Right ventricle myocardium superior (tissue), 1 donor: ENCODE measurements around the gene TTC28. TPM values are rescaled to one million over a fixed set of nuclear protein-coding genes. Genes with fewer than 3 reads are reported as not detected.
"Not testable (repeated sequence)": the region's sequence is repeated elsewhere in the genome, so short reads cannot be mapped to it uniquely, and the experiment has no call there.

Experiments
- ATAC-seq: fragments of 200-7000 bp; cut with Tn5 transposase; one replicate; pipeline ENCODE4 v1.9.1; 2020; ENCODE audit warnings: mild to moderate bottlenecking; ENCODE audit not compliant: poor library complexity
- DNase-seq: peaks from one replicate; pipeline ENCODE4 v3.0.0-alpha.2; 2020
- intact Hi-C: fragments of 100-400 bp; cut with DNase I; formaldehyde crosslinking; loops from one replicate; pipeline ENCODE4 v1.11.2; 2022
- total RNA-seq: library from RNA; stranded (reverse); fragmentation: NEBNext Ultra II Directional; extraction: Animal tissue kit (Norgen Biotek cat#: 25700); gene quantifications from one replicate; pipeline ENCODE4 v1.2.1, GENCODE V29; 2021
- donor health status: DM: no; HTN: yes; CAD: no; lungs with severe emphysema.

Gene TTC28
- total RNA-seq, 1 donor from 2014 or later: 12.2 TPM

GRCh38 chr22:28245579-28246224 is 433.9 kb downstream of the TTC28 start:
- no peak for ATAC-seq
- intact Hi-C loops: loop anchor here (10.0 kb wide), 1 partner anchor 171 kb away; no protein-coding TSS in a partner anchor
- DNase-seq: no peak

DNA sequence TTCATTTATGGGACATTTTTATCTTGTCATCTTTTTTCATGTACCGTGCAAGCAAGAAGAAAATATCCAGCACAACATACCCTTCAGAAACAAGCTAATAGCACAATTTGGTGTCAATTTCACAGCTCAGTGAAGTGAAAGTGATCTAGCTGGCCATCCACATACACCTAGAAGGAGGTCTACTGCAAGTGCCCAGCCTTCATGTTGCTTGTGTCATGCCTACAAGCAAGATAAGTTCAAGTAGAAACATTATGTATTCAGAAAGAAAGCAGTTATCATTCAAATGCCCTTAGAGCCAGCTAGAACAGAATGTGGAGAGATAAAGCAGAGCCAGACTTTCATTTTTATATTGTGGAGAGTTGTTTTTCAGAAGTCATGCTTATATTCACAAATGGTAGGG is 434.9 kb downstream of the TTC28 start:
- intact Hi-C loops: loop anchor here (10.0 kb wide), 1 partner anchor 170 kb away; no protein-coding TSS in a partner anchor
- no peak for DNase-seq
- ATAC-seq: peak; percentile 69

DNA sequence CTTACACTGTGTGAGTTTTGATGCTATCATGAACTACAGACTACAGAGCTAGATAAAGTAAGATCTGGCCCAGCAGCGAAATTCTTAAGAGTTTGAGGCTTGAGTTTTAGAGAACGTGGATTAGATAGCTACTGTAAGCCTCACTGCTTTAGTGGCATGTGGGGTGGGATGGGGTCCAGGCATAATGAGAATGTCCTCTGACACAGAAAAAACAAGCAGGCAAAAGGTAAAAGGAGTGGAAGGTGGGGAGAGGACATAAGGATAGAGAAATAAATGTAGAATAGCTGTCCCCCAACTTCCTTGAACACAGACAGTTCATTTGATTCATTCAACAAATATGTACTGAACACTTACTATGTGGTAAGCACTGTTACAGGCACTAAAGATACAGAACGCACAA is 436.1 kb downstream of the TTC28 start:
- intact Hi-C loops: loop anchor here (10.0 kb wide), 1 partner anchor 169 kb away; no protein-coding TSS in a partner anchor
- ATAC-seq (no peak), DNase-seq (no peak)

DNA sequence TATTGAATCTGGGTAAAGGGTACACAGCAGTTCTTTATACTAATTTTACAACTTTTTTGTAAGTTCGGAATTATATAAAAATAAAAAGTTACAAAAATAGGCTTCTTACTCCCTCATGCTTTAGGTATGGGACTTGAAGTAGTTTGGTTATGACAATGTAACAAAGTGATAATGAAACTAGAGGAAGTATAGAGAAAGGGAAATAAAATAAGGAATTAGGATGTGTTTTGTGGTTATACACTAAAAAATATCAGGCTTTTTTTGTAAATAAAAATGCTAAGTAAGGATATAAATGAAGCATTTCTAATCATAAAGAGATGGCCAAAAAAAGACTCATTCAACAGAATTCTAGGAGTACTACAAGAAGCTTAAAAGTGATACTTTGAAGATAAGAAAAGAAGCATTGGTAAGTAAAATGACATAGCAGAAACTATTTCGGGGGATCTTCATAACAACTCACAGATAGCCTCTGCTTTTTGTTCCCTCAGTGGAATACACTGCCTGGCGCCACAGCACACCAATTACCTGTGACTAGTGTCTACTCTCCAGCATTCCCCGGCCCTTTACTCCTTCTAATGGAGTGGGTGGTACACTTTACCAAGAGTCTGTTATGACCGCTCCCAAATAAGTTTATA is 437.9 kb downstream of the TTC28 start:
- intact Hi-C loops: loop anchor here (10.0 kb wide), 1 partner anchor 167 kb away; no protein-coding TSS in a partner anchor
- no peak for DNase-seq
- ATAC-seq: no peak

DNA sequence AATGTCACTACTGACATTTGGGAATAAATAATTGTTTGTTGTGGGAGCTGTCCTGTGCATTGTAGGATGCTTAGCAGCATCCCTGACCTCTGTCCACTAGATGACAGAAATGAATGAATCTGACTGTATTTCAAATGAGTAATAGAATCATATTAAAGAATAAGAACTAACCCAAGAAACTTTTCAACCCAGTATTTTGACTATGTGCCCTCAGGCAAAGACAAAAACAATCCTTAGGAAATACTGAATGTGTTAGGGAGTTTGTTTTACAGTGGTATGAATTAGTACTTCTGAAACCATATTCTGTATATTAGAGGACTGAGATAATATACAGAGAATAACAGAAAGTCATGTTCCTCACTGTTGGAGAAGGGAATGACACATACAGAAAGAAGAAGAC is 439.7 kb downstream of the TTC28 start:
- ATAC-seq (no peak), DNase-seq (no peak)
- intact Hi-C loops: loop anchor here (10.0 kb wide), 1 partner anchor 165 kb away; no protein-coding TSS in a partner anchor

DNA sequence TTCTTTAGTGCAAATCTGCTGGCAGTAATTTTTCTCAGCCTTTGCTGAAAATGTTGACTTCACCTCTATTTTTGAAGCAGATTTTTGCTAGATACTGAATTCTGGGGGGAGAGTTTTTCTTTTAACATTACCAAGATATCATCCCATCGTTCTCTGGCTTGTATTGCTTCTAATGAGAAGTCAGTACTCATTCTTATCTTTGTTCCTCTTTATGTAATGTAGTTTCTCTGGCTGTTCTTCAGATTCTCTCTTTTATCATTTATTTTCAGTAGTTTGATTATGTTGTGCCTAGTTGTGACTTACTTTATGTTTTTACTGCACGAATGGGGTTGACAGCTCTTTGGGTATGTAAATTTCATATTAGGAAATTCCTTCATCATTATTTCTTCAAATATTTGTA is 441.9 kb downstream of the TTC28 start:
- ATAC-seq (no peak), DNase-seq (no peak)
- intact Hi-C loops: no loop called here

DNA sequence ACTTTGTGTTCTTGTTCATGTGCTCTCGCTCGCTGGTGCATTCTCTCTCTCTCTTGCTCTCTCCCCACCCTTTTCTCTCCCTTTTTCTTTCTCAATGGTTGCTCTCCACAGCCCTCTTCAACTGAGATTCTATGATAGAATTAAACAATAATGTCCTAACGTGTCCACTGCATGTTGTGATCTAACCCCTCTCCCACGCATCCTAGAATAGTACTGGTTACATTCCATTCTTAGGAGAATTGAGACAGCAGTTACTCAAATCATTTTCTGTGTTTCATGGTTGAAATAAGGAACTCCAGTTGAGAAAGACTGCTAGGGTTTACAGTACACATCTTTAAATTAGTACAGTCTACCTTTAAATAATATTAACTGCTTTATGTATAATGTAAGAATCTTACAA is 442.5 kb downstream of the TTC28 start:
- DNase-seq (no peak), ATAC-seq (no peak)
- intact Hi-C loops: no loop called here

- intact Hi-C loops: no loop called here
- ATAC-seq: no peak
Measured at GRCh38 chr22:28232204-28232603, 447.4 kb downstream of the TTC28 start.

DNA sequence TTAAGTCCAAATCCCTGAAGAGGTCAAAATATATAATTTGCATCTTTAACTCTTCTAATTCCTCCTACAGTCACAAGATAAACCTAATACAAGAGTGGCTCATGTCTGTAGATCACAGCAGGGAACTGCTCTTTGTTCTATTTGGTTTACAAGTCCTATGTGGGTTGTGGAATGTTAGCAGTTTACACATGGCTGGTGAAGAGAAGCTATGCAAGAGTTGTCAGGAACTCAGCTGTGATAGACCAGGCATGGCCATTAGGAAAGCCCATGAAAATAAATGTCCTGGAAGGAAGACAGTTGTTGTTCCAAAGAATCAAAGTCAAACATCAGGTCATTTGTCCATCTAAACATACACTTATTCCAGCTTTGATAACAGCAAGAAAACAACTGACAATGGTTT is 448.2 kb downstream of the TTC28 start:
- no peak for ATAC-seq
- intact Hi-C loops: no loop called here

More at GRCh38 chr22:28232204-28232603, 447.4 kb downstream of the TTC28 start:
- DNase-seq: no peak

GRCh38 chr22:28230671-28231070 is 449.0 kb downstream of the TTC28 start:
- DNase-seq (no peak), ATAC-seq (peak; percentile 71)
- intact Hi-C loops: no loop called here

More for the DNA sequence above, 448.2 kb downstream of the TTC28 start:
- no peak for DNase-seq

- no peak for DNase-seq
- intact Hi-C loops: no loop called here
- ATAC-seq: no peak
Measured at GRCh38 chr22:28229566-28230485, 449.8 kb downstream of the TTC28 start.

GRCh38 chr22:28223826-28224225 is 455.8 kb downstream of the TTC28 start:
- intact Hi-C loops: no loop called here
- DNase-seq (no peak), ATAC-seq (no peak)

- intact Hi-C loops: no loop called here
- DNase-seq: no peak
- ATAC-seq: no peak
Measured at GRCh38 chr22:28222976-28223745, 456.5 kb downstream of the TTC28 start.

DNA sequence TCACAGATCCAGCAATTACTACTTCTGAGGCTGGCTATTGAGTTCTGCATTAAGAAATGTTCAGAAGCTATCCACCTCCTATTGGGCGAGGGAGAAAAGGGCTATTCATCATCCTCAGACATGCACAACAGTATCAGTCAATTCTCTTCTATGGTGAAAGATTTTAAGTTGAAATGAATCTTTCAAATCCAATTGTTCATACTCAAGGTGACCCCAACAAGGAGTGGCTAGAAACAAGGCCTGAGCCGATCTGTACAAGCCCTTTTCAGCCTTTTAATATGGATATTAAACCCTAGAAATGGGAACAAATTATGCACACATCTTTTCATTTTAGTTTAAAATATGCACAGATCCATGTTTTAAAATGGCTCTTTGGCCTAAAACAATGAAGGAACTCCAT is 457.1 kb downstream of the TTC28 start:
- DNase-seq (no peak), ATAC-seq (no peak)
- intact Hi-C loops: no loop called here

DNA sequence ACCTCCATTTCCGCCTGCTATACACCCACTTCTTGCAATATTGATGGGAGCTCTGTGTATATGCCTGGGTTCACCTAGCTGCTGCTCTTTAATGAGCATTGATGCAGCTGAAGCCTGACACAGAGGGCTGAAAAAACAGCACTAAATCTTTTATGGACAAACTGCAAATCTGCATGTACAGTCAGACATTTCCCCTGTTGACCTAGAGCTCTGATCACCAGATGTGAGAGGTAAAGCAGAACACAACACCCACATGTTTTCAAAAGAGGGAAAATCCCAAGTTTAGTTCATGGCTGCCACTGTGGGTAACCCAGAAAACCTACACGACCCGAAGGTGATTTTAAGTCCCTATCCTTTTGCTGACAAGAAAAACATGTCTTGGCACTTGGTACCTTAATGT is 457.6 kb downstream of the TTC28 start:
- DNase-seq (no peak), ATAC-seq (no peak)
- intact Hi-C loops: no loop called here

DNA sequence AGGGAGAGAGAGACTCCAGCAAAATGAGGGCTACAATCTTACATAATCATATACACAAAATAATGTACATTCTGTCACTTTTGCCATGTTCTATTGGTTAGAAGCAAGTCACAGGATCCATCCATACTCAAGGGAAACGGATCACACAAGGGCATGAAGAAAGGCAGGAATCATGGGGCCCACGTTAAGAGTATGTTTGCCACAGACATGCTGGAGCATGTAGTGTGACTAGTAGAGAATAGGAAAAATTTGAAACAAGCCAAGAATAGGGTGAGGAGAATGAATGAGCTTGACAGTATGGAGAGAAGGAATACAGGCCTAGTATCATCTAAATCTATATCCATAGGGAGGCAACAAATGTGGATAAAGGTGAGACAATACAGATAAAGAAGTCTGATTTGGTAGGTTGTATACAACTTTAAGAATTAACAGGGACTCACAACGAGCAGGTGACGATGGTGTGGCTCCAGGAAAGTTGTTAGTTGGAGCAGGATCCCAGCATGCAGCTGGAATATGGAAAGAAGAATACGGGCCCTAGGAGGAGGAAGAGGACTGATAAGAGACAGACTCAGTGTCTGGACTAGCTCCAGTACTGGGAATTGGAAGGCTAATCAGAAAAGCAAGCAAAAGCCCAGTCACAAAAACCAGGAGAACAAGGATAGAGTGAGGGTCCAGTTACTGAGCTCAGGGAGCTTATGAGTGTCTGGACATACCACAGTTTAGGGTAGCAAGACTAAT is 458.8 kb downstream of the TTC28 start:
- no peak for ATAC-seq
- intact Hi-C loops: no loop called here
- DNase-seq: no peak

DNA sequence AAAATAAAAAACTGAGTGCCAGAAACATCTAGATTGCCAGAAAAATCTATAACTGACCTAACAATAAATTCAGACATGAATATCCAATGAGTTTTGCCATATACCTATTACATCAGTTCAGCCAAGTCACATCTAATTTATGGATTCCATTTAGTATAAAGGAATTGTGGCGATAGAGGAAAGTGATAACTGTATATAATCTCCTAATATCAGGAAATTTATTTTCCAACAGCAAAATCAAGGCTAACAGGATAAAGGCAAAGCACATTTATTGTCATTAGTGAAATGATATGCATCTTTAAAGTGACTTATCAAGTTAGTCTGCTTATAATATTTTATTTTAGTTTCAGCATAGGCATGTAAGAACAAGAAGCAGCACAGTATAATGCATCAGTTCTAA is 462.4 kb downstream of the TTC28 start:
- DNase-seq (no peak), ATAC-seq (no peak)
- intact Hi-C loops: no loop called here

DNA sequence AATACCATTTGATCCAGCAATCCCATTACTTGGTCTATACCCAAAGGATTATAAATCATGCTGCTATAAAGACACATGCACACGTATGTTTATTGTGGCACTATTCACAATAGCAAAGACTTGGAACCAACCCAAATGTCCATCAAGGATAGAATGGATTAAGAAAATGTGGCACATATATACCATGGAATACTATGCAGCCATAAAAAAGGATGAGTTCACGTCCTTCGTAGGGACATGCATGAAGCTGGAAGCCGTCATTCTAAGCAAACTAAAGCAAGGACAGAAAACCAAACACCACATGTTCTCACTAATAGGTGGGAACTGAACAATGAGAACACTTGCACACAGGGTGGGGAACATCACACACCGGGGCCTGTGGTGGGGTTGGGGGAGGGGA is 464.9 kb downstream of the TTC28 start:
- DNase-seq, ATAC-seq, intact Hi-C loops: not testable (repeated sequence)
